IPS DF 19.7 (cell line): ENCODE results near the gene ZNF569.
A peak's percentile ranks its signal among the peaks of the same experiment; 100 is the strongest.
"Not testable (repeated sequence)": the region's sequence is repeated elsewhere in the genome, so short reads cannot be mapped to it uniquely, and the experiment has no call there.

Source experiments
- DNase-seq: peaks from one replicate; pipeline ENCODE4 v3.0.0-alpha.2; 2013; ENCODE audit warnings: low read depth, low spot score

ZNF569 gene

GRCh38 chr19:37403403-37403802 lies 63.8 kb downstream of the ZNF569 start:
- no peak for DNase-seq

- no peak for DNase-seq
Measured at GRCh38 chr19:37401078-37401477, 66.2 kb downstream of the ZNF569 start.

GRCh38 chr19:37391399-37391798 lies 75.8 kb downstream of the ZNF569 start:
- DNase-seq, result not testable (repeated sequence)

GRCh38 chr19:37389234-37389633 lies 78.0 kb downstream of the ZNF569 start:
- DNase-seq, result no peak

- peak; percentile 94 for DNase-seq
Measured at GRCh38 chr19:37370880-37371661, 96.2 kb downstream of the ZNF569 start, which contains the start of gene ZNF527. TSS of gene ZNF527 (plus strand) at chr19:37371099. CDS start at chr19:37374199, 3,100 bp downstream.

- not testable (repeated sequence) for DNase-seq
Measured at GRCh38 chr19:37370386-37370879, 96.8 kb downstream of the ZNF569 start.

GRCh38 chr19:37362733-37363132 lies 104.5 kb downstream of the ZNF569 start:
- DNase-seq, result peak; percentile 56

GRCh38 chr19:37361994-37362393 lies 105.2 kb downstream of the ZNF569 start:
- DNase-seq, result no peak
